ENCODE data around the gene ANKRD49. TPM values are rescaled to one million over a fixed set of nuclear protein-coding genes. Genes with fewer than 3 reads are reported as not detected.

ANKRD49 gene
- total RNA-seq, 1 donor from 2014 or later: 8.1 TPM

DNA sequence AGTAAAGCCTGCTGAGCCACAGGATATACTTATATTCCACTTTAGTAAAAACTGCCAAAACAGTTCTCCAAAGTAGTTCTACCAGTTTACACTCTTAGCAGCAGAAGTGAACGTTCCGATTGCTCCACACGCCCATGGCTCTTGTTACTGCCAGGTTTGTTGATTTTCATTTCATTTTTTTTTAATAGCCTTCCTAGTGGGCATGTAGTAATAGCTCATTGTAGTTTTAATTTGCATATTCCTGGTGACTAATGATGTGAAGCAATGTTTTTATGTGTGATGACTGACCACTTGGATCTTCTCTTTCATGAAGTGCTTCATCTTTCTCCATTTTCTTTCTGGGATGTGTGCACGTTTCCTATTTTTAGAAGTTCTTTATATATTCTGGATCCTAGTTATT is 13.7 kb downstream of the ANKRD49 start:
- no peak for DNase-seq (ENCODE audit: low spot score)
- peaks cover 2% of the 10 kb centered on the region for H3K27me3 Mint-ChIP-seq (ENCODE audit: unreplicated experiment)
- no peak overlapping the region for H3K27ac Mint-ChIP-seq (ENCODE audit: unreplicated experiment)
- H3K4me3 Mint-ChIP-seq (ENCODE audit: unreplicated experiment): no peak overlapping the region
- H3K4me1 Mint-ChIP-seq (ENCODE audit: unreplicated experiment): no peaks in the 10 kb centered on the region
- TF ChIP-seq, protein P1, sequence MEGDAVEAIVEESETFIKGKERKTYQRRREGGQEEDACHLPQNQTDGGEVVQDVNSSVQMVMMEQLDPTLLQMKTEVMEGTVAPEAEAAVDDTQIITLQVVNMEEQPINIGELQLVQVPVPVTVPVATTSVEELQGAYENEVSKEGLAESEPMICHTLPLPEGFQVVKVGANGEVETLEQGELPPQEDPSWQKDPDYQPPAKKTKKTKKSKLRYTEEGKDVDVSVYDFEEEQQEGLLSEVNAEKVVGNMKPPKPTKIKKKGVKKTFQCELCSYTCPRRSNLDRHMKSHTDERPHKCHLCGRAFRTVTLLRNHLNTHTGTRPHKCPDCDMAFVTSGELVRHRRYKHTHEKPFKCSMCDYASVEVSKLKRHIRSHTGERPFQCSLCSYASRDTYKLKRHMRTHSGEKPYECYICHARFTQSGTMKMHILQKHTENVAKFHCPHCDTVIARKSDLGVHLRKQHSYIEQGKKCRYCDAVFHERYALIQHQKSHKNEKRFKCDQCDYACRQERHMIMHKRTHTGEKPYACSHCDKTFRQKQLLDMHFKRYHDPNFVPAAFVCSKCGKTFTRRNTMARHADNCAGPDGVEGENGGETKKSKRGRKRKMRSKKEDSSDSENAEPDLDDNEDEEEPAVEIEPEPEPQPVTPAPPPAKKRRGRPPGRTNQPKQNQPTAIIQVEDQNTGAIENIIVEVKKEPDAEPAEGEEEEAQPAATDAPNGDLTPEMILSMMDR (IDR thresholded peaks at IDR 0.05; ENCODE audit: unreplicated experiment): no peak
- H3K36me3 Mint-ChIP-seq (ENCODE audit: low read depth, unreplicated experiment): no peaks in the 10 kb centered on the region
- H3K9me3 Mint-ChIP-seq (ENCODE audit: unreplicated experiment): no peaks in the 10 kb centered on the region

DNA sequence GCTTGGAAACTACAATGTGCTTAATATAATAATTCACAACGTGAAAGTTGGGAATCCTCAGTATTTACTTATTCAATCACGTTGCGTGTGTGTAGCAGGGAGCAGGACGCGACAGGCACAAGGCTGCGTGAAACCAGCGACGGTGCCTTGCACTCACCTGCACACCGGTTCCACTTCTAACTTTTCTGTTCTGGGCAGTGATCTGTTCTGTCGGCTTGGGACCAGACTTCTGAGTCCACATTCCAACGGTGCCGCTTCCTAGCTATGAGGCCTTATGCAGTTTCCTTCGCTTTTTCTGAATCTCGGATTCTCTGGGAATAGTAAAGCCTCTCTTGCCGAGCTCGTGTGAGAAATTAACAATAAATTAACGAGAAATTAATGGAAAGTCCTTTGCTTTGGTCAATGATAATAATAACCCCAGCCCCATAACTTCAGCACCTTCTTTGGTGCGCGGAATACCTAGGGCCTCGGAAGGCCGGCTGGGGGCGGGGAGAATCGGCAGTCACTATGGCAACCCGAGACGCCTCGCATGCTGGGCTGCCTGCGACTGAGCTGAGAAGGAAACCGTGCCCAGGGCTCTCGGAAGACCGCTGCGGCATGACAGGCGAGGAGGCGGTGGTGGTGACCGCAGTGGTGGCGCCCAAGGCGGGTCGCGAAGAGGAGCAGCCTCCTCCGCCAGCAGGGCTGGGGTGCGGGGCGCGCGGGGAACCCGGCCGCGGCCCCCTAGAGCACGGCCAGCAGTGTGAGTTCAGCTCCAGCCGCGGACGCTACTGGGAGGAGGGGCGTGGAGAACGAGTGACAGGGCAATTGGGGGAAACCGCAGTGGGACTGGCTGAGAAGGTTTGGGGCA is 18.4 kb downstream of the ANKRD49 start, which contains the start of gene C11orf97:
C11orf97 (plus strand) TSS at position 530 of the 850 bp plus-strand sequence; CDS start at position 598, 68 bp downstream.
- TF ChIP-seq, protein P1 (IDR thresholded peaks at IDR 0.05; ENCODE audit: unreplicated experiment): no peak
- H3K9me3 Mint-ChIP-seq (ENCODE audit: unreplicated experiment): no peaks in the 10 kb centered on the region
- H3K4me3 Mint-ChIP-seq (ENCODE audit: unreplicated experiment): peak within 1 kb of the TSS; percentile 87
- peak; percentile 73 for DNase-seq (ENCODE audit: low spot score)
- no peaks in the 10 kb centered on the region for H3K36me3 Mint-ChIP-seq (ENCODE audit: low read depth, unreplicated experiment)
- peaks cover 6% of the 10 kb centered on the region for H3K27me3 Mint-ChIP-seq (ENCODE audit: unreplicated experiment)
- H3K4me1 Mint-ChIP-seq (ENCODE audit: unreplicated experiment): peaks cover 2% of the 10 kb centered on the region
- no peak within 1 kb of the TSS for H3K27ac Mint-ChIP-seq (ENCODE audit: unreplicated experiment)

DNA sequence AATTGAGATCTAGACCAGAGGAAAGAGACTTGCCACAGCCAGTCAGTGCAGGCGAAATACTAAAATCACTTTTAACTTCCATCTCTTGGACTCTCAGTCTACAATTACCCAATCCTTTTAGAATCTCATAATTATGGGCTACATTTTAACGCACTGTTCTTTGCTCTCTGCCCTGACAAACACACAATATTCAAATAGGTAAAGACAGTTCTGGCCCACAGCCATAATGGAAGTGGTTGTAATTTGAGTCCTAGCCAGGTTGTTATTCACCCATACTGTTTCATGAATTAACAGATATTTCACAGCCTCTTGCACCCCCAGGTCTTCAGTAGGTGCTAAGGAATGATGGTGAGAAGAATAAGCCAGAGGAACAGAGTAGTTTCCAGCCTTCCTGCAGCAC is 19.3 kb downstream of the ANKRD49 start:
- no peaks in the 10 kb centered on the region for H3K36me3 Mint-ChIP-seq (ENCODE audit: low read depth, unreplicated experiment)
- no peak overlapping the region for H3K27ac Mint-ChIP-seq (ENCODE audit: unreplicated experiment)
- no peak for DNase-seq (ENCODE audit: low spot score)
- TF ChIP-seq, protein P1 (IDR thresholded peaks at IDR 0.05; ENCODE audit: unreplicated experiment): no peak
- peaks cover 6% of the 10 kb centered on the region for H3K27me3 Mint-ChIP-seq (ENCODE audit: unreplicated experiment)
- H3K4me1 Mint-ChIP-seq (ENCODE audit: unreplicated experiment): peaks cover 2% of the 10 kb centered on the region
- no peaks in the 10 kb centered on the region for H3K9me3 Mint-ChIP-seq (ENCODE audit: unreplicated experiment)
- no peak overlapping the region for H3K4me3 Mint-ChIP-seq (ENCODE audit: unreplicated experiment)

DNA sequence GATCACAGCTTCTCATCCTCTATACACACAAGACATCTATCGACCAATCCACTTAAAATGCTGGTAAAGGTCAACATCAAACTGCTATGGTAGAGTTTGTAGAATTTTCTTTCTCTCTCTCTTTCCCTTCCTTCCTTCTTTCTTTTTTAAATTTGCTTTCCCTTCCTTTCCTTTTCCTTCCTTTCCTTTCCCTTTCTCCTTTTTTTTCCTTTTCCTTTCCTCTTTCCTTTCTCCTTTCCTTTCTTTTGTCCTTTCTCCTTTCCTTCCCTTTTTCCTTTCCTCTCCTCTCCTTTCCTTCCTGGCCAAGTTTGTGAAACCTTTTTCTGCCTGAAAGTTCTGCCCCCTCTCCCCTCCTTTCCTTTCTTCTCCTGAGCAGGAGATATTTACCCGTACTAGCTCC is 21.6 kb downstream of the ANKRD49 start:
- Mint-ChIP-seq H3K9me3 (ENCODE audit: unreplicated experiment) (no peaks in the 10 kb centered on the region), H3K27ac (ENCODE audit: unreplicated experiment) (no peak overlapping the region), H3K36me3 (ENCODE audit: low read depth, unreplicated experiment) (no peaks in the 10 kb centered on the region), H3K4me1 (ENCODE audit: unreplicated experiment) (peaks cover 2% of the 10 kb centered on the region), H3K4me3 (ENCODE audit: unreplicated experiment) (no peak overlapping the region), H3K27me3 (ENCODE audit: unreplicated experiment) (peaks cover 3% of the 10 kb centered on the region)
- no peak for DNase-seq (ENCODE audit: low spot score)
- TF ChIP-seq, protein P1 (IDR thresholded peaks at IDR 0.05; ENCODE audit: unreplicated experiment): no peak

DNA sequence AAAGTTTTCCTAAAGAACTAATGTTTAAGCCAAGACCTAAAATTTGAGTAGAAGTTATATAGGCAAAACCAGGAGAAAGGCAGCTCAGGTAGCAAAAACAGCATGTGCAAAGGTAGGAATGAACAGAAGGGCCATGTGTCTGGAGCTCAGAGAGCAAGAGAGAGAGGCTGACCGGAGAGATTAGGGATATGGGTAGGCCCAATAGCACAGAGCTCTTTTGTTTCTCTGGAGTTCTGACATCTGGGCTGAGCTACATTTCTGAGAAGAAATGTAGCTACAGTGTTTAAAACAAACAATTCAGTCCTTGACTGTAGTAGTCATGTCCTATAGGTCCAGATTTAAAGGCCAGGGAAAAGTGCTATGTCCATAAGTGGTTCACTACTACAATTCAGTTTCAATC is 22.9 kb downstream of the ANKRD49 start:
- TF ChIP-seq, protein P1 (IDR thresholded peaks at IDR 0.05; ENCODE audit: unreplicated experiment): no peak
- H3K4me3 Mint-ChIP-seq (ENCODE audit: unreplicated experiment): no peak overlapping the region
- H3K36me3 Mint-ChIP-seq (ENCODE audit: low read depth, unreplicated experiment): no peaks in the 10 kb centered on the region
- DNase-seq (ENCODE audit: low spot score): no peak
- peaks cover 2% of the 10 kb centered on the region for H3K4me1 Mint-ChIP-seq (ENCODE audit: unreplicated experiment)
- H3K27ac Mint-ChIP-seq (ENCODE audit: unreplicated experiment): no peak overlapping the region
- no peaks in the 10 kb centered on the region for H3K9me3 Mint-ChIP-seq (ENCODE audit: unreplicated experiment)
- peaks cover 3% of the 10 kb centered on the region for H3K27me3 Mint-ChIP-seq (ENCODE audit: unreplicated experiment)
